IPS-15b (cell line): Measurements from ENCODE around the gene NDOR1.
A peak's percentile ranks its signal among the peaks of the same experiment; 100 is the strongest.

Source experiments
- H3K27me3 ChIP-seq: one replicate; pipeline ENCODE4 v1.6.1; 2013; ENCODE audit warnings: low read length; ENCODE audit not compliant: control insufficient read depth, insufficient read depth
- H3K36me3 ChIP-seq: one replicate; pipeline ENCODE4 v1.6.1; 2013; ENCODE audit warnings: low read length; ENCODE audit not compliant: control insufficient read depth, insufficient read depth
- H3K4me1 ChIP-seq: one replicate; pipeline ENCODE4 v1.6.1; 2013; ENCODE audit warnings: mild to moderate bottlenecking, low read length; ENCODE audit not compliant: control insufficient read depth, insufficient read depth
- H3K4me3 ChIP-seq: one replicate; pipeline ENCODE4 v1.5.1; 2013; ENCODE audit warnings: low read depth, low read length
- H3K9ac ChIP-seq: one replicate; pipeline ENCODE4 v1.6.1; 2013; ENCODE audit warnings: low read depth, mild to moderate bottlenecking, low read length
- H3K9me3 ChIP-seq: one replicate; pipeline ENCODE4 v1.6.1; 2013; ENCODE audit warnings: mild to moderate bottlenecking, low read length; ENCODE audit not compliant: control insufficient read depth, insufficient read depth

Gene NDOR1

DNA sequence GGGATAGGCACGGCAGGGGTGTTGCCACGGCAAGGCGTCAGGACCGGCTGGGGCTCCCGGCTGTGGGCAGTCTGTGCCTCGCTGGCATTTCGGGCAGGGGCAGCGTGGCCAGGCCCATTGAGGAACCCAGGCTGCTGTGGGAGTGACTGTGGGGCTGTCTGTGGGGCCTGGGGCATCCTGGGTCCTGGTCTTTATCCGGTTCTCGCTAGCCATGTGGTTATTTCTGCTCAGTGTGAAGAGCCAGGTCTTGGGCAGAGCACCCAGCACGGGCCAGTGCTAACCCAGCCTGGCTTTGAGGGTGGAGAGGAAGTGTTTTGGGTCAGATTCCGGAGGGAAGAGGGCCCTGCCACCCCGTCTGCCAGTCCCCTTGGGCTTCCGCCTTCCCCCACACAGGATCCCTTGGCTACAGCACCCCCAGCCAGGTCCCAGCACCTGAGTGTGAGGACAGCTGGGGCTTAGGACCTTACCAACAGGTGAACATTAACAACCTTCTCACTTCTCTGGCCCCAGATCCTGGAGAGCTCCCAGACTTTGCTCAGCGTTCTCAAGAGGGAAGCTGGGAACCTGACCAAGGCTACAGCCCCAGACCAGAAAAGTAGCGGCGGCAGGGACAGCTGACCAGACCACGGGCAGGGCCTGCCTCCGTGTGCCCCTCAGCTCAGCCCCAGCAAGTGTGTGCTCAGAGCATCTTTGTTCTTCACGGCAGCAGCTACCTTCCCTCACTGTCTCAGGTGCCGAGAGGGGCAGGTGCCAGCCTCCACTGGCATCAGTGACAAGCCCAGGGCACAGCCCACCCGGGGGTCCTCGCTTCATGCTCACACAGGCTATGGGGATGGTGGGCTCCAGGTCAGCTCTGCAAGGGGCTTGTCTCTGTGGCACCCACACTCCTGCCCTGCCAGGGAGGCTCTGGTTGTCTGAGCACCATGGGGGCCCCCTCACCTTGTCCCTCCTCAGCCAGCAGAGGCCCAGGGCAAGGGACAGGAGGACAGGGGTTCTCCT lies 15.9 kb upstream of the NDOR1 start:
- no peaks in the 10 kb centered on the region for H3K9me3 ChIP-seq
- peak overlapping the region; percentile 81 for H3K9ac ChIP-seq
- H3K36me3 ChIP-seq, result peaks cover 23% of the 10 kb centered on the region
- peak overlapping the region; percentile 97 for H3K4me3 ChIP-seq
- no peaks in the 10 kb centered on the region for H3K27me3 ChIP-seq
- H3K4me1 ChIP-seq, result peaks cover 10% of the 10 kb centered on the region

DNA sequence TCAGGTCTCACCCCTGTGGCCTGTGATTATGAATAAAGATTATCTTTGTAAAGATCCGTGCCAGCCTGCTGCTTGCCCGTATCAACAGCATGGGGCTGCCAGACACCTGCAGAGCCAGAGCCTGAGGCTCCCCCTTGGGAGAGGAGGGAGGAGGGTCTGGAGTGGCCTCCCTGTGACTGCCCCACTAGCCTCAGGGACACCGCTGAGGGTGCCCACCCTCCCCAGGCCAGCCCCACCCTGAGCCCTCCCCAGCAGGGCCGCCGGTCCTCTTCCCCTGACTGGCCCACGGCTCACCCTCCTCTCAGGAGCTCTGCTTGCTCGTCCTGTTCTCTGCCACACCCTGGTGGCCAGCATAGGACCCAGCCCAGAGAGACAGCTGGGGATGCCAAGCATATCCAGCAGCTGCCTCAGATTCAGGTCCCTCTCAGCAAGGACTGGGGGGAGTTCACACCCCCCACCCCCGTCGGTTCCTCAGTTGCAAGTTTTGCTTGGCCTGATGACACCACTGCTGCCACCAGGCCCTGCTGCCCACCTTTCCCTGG lies 15.1 kb upstream of the NDOR1 start:
- no peak overlapping the region for H3K9ac ChIP-seq
- peaks cover 23% of the 10 kb centered on the region for H3K36me3 ChIP-seq

DNA sequence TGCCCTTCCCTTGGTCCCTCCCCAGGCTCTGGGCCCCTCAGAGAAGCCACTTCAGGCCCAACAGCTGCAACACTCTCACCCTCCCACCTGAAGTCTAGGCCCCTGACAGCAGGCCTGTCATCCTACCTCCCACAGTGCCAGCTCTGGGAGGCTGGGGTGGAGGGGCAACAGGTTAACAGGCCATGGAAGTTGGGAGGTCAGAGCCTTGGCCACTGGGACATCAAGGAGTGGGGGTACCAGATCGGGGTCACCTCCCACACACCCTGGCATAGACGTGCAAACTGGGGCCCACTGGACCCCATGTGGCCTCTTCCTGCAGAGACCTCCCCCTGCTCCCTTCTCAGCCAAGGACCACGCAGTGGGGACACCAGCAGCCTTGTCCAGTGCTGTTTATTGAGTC lies 14.3 kb upstream of the NDOR1 start:
- no peak overlapping the region for H3K4me3 ChIP-seq
- H3K9ac ChIP-seq, result no peak overlapping the region
- peaks cover 14% of the 10 kb centered on the region for H3K36me3 ChIP-seq

More for the DNA sequence above, 15.1 kb upstream of the NDOR1 start:
- H3K4me3 ChIP-seq, result no peak overlapping the region
- peaks cover 12% of the 10 kb centered on the region for H3K4me1 ChIP-seq
- H3K27me3 ChIP-seq, result no peaks in the 10 kb centered on the region
- H3K9me3 ChIP-seq, result no peaks in the 10 kb centered on the region

DNA sequence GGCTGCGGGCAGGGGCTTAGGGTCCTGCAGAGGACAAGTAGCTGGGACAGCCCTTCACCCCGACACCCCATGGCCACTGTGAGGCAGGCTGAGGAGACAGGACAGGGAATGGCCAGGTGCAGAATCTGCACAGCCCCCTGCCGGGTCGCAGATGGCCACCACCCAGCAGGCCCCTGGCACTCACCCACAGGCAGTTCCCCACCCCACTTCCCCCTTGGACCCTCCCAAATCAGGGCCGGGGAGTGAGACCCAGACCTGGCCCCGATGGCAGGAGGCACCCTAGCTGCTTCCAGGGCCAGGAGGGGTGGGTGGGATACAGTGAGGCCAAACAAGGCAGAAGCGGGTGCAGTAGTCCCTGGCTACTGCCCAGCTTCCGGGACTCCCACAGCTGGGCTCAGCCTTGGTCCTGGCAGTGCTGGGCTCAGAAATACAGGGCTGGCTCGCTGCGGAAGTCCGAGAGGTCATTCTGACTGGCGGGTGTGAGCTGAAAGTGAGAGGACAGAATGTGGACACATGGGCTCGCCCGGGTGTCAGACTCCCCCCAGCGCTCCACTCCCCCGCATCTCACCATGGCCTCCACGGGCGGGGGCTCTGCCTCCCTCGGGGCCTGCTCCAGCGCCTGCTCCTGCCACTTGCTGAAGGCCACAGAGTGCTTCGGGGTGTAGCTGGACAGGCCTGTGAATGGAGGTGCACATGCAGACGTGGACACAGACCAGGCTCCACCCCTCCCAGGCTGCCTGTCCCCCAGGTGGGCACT lies 13.6 kb upstream of the NDOR1 start:
- H3K36me3 ChIP-seq, result peaks cover 14% of the 10 kb centered on the region
- H3K4me1 ChIP-seq, result peaks cover 11% of the 10 kb centered on the region
- no peak overlapping the region for H3K9ac ChIP-seq
- H3K9me3 ChIP-seq, result no peaks in the 10 kb centered on the region
- no peaks in the 10 kb centered on the region for H3K27me3 ChIP-seq
- no peak overlapping the region for H3K4me3 ChIP-seq

More for the DNA sequence above, 14.3 kb upstream of the NDOR1 start:
- Histone ChIP-seq H3K9me3 (no peaks in the 10 kb centered on the region), H3K27me3 (no peaks in the 10 kb centered on the region), H3K4me1 (peaks cover 12% of the 10 kb centered on the region)

DNA sequence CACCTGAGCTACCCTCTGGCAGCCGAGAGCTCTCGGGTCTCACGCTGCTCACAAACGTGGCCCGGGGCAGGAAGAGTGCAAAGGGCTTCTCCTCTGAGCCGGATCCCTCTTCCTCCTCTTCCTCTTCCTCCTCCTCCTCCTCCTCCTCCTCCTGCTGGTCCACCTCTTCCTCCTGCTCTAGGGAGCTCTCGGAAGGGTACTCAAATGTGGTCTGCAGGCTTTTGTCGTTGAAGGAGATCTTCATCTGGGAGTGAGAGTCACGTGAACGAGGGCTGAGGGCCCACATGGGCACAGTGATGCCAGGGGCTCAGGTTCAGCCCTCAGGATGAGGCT lies 13.1 kb upstream of the NDOR1 start:
- H3K4me1 ChIP-seq, result peaks cover 7% of the 10 kb centered on the region
- no peak overlapping the region for H3K4me3 ChIP-seq
- H3K9ac ChIP-seq, result no peak overlapping the region
- no peaks in the 10 kb centered on the region for H3K27me3 ChIP-seq
- no peaks in the 10 kb centered on the region for H3K9me3 ChIP-seq
- peaks cover 14% of the 10 kb centered on the region for H3K36me3 ChIP-seq

DNA sequence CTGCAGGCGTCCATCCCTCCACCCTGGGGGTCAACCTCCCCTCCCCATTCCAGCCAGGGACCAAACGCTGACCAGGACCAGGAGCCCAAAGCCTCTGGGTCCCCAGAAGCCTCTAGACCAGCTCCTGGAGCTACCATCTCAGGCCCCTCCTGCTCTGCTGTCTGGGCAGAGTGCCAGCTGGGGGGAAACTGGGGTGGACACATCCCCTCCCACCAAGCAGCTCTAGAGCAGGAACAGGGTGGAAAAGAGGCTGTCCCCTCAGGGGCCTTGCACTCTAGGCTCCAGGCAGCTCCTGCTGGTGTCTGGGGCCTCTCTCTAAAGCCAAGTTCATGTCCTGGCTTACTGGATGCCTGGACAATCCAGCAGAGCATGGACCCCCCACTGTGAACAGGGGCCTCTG lies 12.6 kb upstream of the NDOR1 start:
- H3K4me3 ChIP-seq, result no peak overlapping the region

DNA sequence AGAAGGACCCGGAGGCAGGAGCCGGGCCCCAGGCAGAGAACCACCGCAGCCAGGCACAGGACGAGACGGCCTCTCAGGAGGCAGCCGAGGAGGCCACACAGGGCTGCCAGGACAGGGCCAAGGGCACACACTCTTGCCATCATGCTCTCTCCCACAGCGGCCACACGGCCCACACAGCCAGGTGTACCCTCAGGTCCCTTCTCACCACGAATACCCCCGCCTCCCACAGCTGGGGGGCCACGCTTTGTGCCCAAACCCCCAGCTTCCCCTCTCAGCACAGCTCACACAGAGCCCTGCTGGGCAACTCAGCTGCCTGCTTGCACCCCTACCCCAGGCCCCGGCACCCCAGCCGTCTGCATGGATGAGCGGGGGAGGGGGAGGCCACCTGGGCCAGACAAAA lies 11.7 kb upstream of the NDOR1 start:
- no peaks in the 10 kb centered on the region for H3K27me3 ChIP-seq
- H3K9ac ChIP-seq, result no peak overlapping the region
- peaks cover 14% of the 10 kb centered on the region for H3K36me3 ChIP-seq
- H3K4me1 ChIP-seq, result peaks cover 4% of the 10 kb centered on the region
- no peaks in the 10 kb centered on the region for H3K9me3 ChIP-seq
- no peak overlapping the region for H3K4me3 ChIP-seq

More for the DNA sequence above, 12.6 kb upstream of the NDOR1 start:
- Histone ChIP-seq H3K4me1 (peaks cover 4% of the 10 kb centered on the region), H3K27me3 (no peaks in the 10 kb centered on the region), H3K36me3 (peaks cover 14% of the 10 kb centered on the region), H3K9me3 (no peaks in the 10 kb centered on the region), H3K9ac (no peak overlapping the region)

DNA sequence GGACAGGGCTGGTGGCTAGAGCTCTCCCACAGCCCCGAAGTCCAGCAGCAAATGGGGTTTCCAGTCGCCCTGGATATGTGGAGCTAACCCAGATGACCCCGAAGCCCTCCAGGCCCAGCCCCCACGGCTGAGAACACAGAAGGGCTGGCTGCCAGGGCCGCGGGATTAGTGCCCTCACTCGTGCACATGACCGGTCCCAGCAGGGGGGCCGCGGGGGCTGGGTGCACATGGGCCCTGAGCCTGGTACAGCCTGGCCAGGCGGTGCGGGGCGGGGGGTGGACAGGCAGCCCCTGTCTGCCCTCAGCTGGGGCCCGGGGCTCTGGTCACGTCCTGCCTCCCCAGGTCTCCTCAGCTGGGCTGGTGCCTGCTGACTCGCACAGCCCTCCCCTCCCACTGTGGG lies 11.1 kb upstream of the NDOR1 start:
- H3K9ac ChIP-seq, result no peak overlapping the region
- peaks cover 4% of the 10 kb centered on the region for H3K4me1 ChIP-seq
- no peak overlapping the region for H3K4me3 ChIP-seq
- peaks cover 14% of the 10 kb centered on the region for H3K36me3 ChIP-seq
- H3K9me3 ChIP-seq, result no peaks in the 10 kb centered on the region
- H3K27me3 ChIP-seq, result no peaks in the 10 kb centered on the region

DNA sequence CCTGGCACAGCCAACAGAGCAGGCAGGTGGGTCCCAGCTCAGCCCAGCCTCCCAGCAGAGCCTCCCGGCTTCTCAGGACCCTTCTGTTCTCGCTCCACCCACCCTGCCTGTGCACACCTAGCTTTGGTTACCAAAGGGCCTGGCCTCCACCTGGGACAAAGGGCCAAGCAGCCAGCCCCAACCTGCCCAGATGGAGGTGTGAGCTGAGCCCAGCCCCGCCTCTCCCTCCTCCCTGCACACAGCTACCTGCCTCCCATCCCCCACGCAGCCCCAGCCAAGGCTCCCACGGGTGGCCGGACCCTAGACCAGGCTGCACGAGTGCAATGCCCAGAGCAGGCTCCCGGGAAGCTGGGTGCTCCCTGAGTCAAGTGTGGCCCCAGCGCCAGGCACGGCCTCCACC lies 10.6 kb upstream of the NDOR1 start:
- peaks cover 14% of the 10 kb centered on the region for H3K36me3 ChIP-seq
- H3K9ac ChIP-seq, result peak overlapping the region; percentile 37
- H3K9me3 ChIP-seq, result no peaks in the 10 kb centered on the region
- no peak overlapping the region for H3K4me3 ChIP-seq
- no peaks in the 10 kb centered on the region for H3K27me3 ChIP-seq
- H3K4me1 ChIP-seq, result peaks cover 2% of the 10 kb centered on the region

DNA sequence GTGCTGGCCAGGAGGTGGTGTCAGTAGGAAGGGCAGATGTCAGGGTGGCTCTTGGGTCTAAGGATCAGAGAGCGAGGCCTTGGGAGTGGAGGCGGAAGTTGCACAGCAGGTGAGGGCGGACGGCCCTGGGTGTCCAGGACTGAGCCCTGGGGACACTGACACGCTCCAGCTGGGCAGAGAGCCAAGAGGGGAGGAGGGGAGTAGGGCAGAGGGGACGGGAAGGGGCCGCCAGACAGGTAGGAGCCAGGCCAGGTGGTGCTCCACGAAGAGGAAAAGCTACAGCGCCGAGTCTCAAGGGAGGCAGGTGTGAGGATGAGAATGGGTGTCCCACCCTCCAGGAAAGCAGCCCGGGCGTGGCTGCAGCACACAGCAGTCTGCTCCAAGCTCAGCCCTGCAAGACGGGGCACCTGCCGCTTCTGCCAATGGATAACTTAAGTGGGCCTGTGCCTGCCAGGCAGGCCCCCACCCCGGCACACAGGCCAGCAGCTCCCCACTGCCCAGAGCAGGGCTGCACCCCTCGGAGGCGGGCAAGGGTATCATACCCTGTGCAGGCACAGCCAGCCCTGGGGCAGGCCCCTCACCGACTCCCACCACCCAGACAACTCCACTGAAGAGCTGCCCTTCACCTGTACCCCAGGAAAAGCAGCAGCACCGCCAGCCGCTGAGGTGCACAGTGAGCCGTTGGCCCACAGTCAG lies 9.8 kb upstream of the NDOR1 start:
- Histone ChIP-seq H3K27me3 (no peaks in the 10 kb centered on the region), H3K9me3 (no peaks in the 10 kb centered on the region), H3K4me1 (peaks cover 2% of the 10 kb centered on the region), H3K4me3 (no peak overlapping the region), H3K9ac (no peak overlapping the region), H3K36me3 (peaks cover 12% of the 10 kb centered on the region)
